SK-N-SH (cell line): ENCODE measurements around the gene POLR1A. TPM values are rescaled to one million over a fixed set of nuclear protein-coding genes. Genes with fewer than 3 reads are reported as not detected.
"Not testable (repeated sequence)": the region's sequence is repeated elsewhere in the genome, so short reads cannot be mapped to it uniquely, and the experiment has no call there.

Experiments used
- CTCF ChIA-PET: fragments of 300-600, 350-600 bp; formaldehyde crosslinking; extraction: SDS; loops from one replicate; lab custom pipeline; 2021; lab: Yijun Ruan, JAX
- POLR2A ChIA-PET: fragments of 350-600 bp; sonication (Branson Sonifier 250); formaldehyde crosslinking; extraction: SDS; loops from one replicate; lab custom pipeline; 2020; ENCODE audit warnings: antibody characterized with exemption, inconsistent platforms; lab: Yijun Ruan, JAX
- DNase-seq: peaks from one replicate; pipeline ENCODE4 v3.0.0; 2012
- H2AFZ ChIP-seq: fragments of 200-600 bp; sonication (generic); 2 replicates; pipeline ENCODE4 v1.8.1; 2016; ENCODE audit warnings: antibody characterized with exemption, mild to moderate bottlenecking, low read depth
- H3F3A ChIP-seq: fragments of 200-600 bp; sonication (generic); replicated peaks from 2 replicates; pipeline ENCODE3; 2016; ENCODE audit warnings: antibody characterized with exemption, mild to moderate bottlenecking; ENCODE audit not compliant: insufficient read depth
- H3K27ac ChIP-seq, 2 experiments: fragments of 200-500 bp in 1 of 2; fragments of 200-600 bp in 1 of 2; sonication (Bioruptor generic) in 1 of 2; sonication (generic), shearing (Covaris generic) in 1 of 2; 2 replicates each; pipeline versions ENCODE4 v1.5.1 to v1.6.1; 2014 to 2016; ENCODE audit warnings: low read depth in 2 of 2, inconsistent platforms in 1 of 2, low read length in 1 of 2, mild to moderate bottlenecking in 1 of 2, mixed read lengths in 1 of 2
- H3K27me3 ChIP-seq: fragments of 200-600 bp; sonication (generic), shearing (Covaris generic); 2 replicates; pipeline ENCODE4 v1.6.1; 2016; ENCODE audit warnings: mixed run types; ENCODE audit not compliant: insufficient read depth
- H3K36me3 ChIP-seq, 2 experiments: fragments of 200-500 bp in 1 of 2; fragments of 200-600 bp in 1 of 2; sonication (Bioruptor generic) in 1 of 2; sonication (generic) in 1 of 2; replicated peaks in 1 of 2; 2 replicates each; pipeline versions ENCODE3 to v1.5.1; 2014 to 2016; ENCODE audit warnings: low read length in 1 of 2, mild to moderate bottlenecking in 1 of 2; ENCODE audit not compliant: insufficient read depth in 2 of 2, control insufficient read depth in 1 of 2
- H3K4me1 ChIP-seq, 2 experiments: fragments of 200-500 bp in 1 of 2; fragments of 200-600 bp in 1 of 2; sonication (Bioruptor generic) in 1 of 2; sonication (generic), shearing (Covaris generic) in 1 of 2; 2 replicates each; pipeline versions ENCODE4 v1.5.1 to v1.6.1; 2014 to 2016; ENCODE audit warnings: low read depth in 1 of 2, low read length in 1 of 2, mixed run types in 1 of 2; ENCODE audit not compliant: insufficient read depth in 2 of 2, control insufficient read depth in 1 of 2
- H3K4me2 ChIP-seq: fragments of 200-600 bp; sonication (generic), shearing (Covaris generic); 2 replicates; pipeline ENCODE4 v1.6.1; 2017; ENCODE audit warnings: mixed run types
- H3K4me3 ChIP-seq, 2 experiments: fragments of 200-500 bp in 1 of 2; fragments of 200-600 bp in 1 of 2; sonication (Bioruptor generic) in 1 of 2; sonication (generic), shearing (Covaris generic) in 1 of 2; 2 replicates each; pipeline versions ENCODE4 v1.5.1 to v1.8.1; 2014 to 2016; ENCODE audit warnings: low read depth in 2 of 2, inconsistent platforms in 1 of 2, low read length in 1 of 2, mild to moderate bottlenecking in 1 of 2, mixed read lengths in 1 of 2, moderate library complexity in 1 of 2
- H3K79me2 ChIP-seq: fragments of 200-600 bp; sonication (generic); 2 replicates; pipeline ENCODE4 v1.8.1; 2017; ENCODE audit warnings: mild to moderate bottlenecking; ENCODE audit not compliant: insufficient read depth
- H3K9ac ChIP-seq: fragments of 200-600 bp; sonication (generic); 2 replicates; pipeline ENCODE4 v1.6.1; 2017; ENCODE audit warnings: mixed run types
- H3K9me2 ChIP-seq: fragments of 200-600 bp; sonication (generic); 2 replicates; pipeline ENCODE4 v1.6.1; 2017; ENCODE audit warnings: mixed run types
- H3K9me3 ChIP-seq: fragments of 200-600 bp; sonication (generic); 2 replicates; pipeline ENCODE4 v1.6.1; 2017; ENCODE audit warnings: mixed run types, mild to moderate bottlenecking, moderate library complexity
- H4K20me1 ChIP-seq: fragments of 200-600 bp; sonication (generic); 2 replicates; pipeline ENCODE4 v1.6.1; 2017; ENCODE audit warnings: mild to moderate bottlenecking, mixed run types; ENCODE audit not compliant: insufficient read depth
- CHD2 ChIP-seq: fragments of 150-350 bp; IDR thresholded peaks from 2 replicates; pipeline ENCODE4 v1.6.1; 2018; ENCODE audit warnings: low read length; ENCODE audit not compliant: partially characterized antibody
- FOSL2 ChIP-seq: IDR thresholded peaks from 2 replicates; pipeline ENCODE4 v1.4.0; 2012; ENCODE audit warnings: low read depth, mild to moderate bottlenecking, moderate library complexity, borderline replicate concordance
- FOXM1 ChIP-seq: IDR thresholded peaks from 2 replicates; pipeline ENCODE4 v1.4.0; 2012; ENCODE audit warnings: low read depth, mild to moderate bottlenecking
- GABPA ChIP-seq: IDR thresholded peaks from 2 replicates; pipeline ENCODE4 v1.4.0; 2012; ENCODE audit warnings: low read depth, mild to moderate bottlenecking
- MEF2A ChIP-seq: IDR thresholded peaks from 2 replicates; pipeline ENCODE4 v1.4.0; 2012; ENCODE audit warnings: low read depth, borderline replicate concordance
- MXI1 ChIP-seq: IDR thresholded peaks from 2 replicates; pipeline ENCODE4 v1.6.1; 2012; ENCODE audit warnings: mild to moderate bottlenecking, low read depth, low read length, improper control_type of control experiment
- NRF1 ChIP-seq: IDR thresholded peaks from 2 replicates; pipeline ENCODE4 v1.6.1; 2012; ENCODE audit warnings: low read depth, mild to moderate bottlenecking, low read length
- TAF1 ChIP-seq: IDR thresholded peaks from 2 replicates; pipeline ENCODE4 v1.6.1; 2012; ENCODE audit warnings: low read depth, mild to moderate bottlenecking, low read length, moderate library complexity, borderline replicate concordance
- TCF12 ChIP-seq: IDR thresholded peaks from 2 replicates; pipeline ENCODE4 v1.4.0; 2012
- WGBS: methylation state at CpG from one replicate; pipeline ENCODE4 v1.1.6; 2017; ENCODE audit warnings: low lambda C conversion rate; 5-methylcytosine and 5-hydroxymethylcytosine counted together
- polyA plus RNA-seq, 3 experiments: library from polyadenylated mRNA; depleted of rRNA; stranded (reverse); fragments of >200 nt; gene quantifications; 2 replicates each; pipeline ENCODE4 v1.2.3, GENCODE V29; 2012
- TF ChIP-seq, protein P1 (sequence below): IDR thresholded peaks from 2 replicates; pipeline ENCODE4 v1.4.0; 2012; ENCODE audit warnings: low read depth, borderline replicate concordance
- TF ChIP-seq, protein P2 (sequence below): fragments of 150-350 bp; IDR thresholded peaks from 2 replicates; pipeline ENCODE4 v1.6.1; 2017; ENCODE audit warnings: antibody characterized with exemption, low read length, low read depth, borderline replicate concordance

Gene POLR1A
- polyA plus RNA-seq, 1 of the 3 experiments (the other 2 are of a cell fraction), result 6.1 TPM

DNA sequence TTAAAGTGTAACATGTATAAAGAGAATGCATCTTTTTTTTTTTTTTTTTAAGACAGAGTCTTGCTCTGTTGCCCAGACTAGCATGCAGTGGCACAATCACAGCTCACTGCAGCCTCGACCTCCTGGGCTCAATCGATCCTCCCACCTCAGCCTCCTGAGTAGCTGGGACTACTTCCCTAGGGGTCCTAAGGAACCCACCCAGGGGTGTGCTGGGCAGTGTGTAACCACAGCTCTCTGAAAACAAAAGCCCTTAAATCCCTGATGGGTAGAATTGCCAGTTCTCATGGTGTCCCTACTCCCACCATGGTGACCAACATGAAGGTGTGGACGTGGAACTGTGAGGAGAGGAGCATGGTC lies 111.3 kb downstream of the POLR1A start:
- Histone ChIP-seq H3K79me2 (no peaks in the 10 kb centered on the region), H3K9ac (no peak overlapping the region)
- DNase-seq, result no peak
- TF ChIP-seq MEF2A, result no peak
- TF ChIP-seq, protein P1, sequence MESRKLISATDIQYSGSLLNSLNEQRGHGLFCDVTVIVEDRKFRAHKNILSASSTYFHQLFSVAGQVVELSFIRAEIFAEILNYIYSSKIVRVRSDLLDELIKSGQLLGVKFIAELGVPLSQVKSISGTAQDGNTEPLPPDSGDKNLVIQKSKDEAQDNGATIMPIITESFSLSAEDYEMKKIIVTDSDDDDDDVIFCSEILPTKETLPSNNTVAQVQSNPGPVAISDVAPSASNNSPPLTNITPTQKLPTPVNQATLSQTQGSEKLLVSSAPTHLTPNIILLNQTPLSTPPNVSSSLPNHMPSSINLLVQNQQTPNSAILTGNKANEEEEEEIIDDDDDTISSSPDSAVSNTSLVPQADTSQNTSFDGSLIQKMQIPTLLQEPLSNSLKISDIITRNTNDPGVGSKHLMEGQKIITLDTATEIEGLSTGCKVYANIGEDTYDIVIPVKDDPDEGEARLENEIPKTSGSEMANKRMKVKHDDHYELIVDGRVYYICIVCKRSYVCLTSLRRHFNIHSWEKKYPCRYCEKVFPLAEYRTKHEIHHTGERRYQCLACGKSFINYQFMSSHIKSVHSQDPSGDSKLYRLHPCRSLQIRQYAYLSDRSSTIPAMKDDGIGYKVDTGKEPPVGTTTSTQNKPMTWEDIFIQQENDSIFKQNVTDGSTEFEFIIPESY, result no peak
- TF ChIP-seq, all 33 proteins: peak for 0
- H3K27ac ChIP-seq, result peak overlapping the region in 1 of 2 experiments; percentile 13; a peak in 1 of 4 replicates
- H3K4me1 ChIP-seq, result peaks cover 18 to 35% of the 10 kb centered on the region in 2 experiments; a peak in 3 of 4 replicates
- POLR2A ChIA-PET, result no interaction called here
- peak overlapping the region; percentile 44; the same call in 1 of the 2 replicates for H2AFZ ChIP-seq
- no peaks in the 10 kb centered on the region for H3K27me3 ChIP-seq
- H3F3A ChIP-seq, result peaks cover 9% of the 10 kb centered on the region
- CTCF ChIA-PET, result interaction anchor here (0.8 to 0.9 kb wide), 2 partner anchors 85 to 105 kb away, joined by 3 to 4 read pairs; partner anchors contain the start of gene ST3GAL5
- no peaks in the 10 kb centered on the region for H4K20me1 ChIP-seq
- H3K4me3 ChIP-seq, result no peak overlapping the region
- no peaks in the 10 kb centered on the region for H3K9me2 ChIP-seq
- 0 out of 2 replicates have a peak overlapping the region, but pooled peaks have one; percentile 18 for H3K4me2 ChIP-seq
- WGBS, result 87% methylated on average over 3 of the region's 3 CpGs
- no peaks in the 10 kb centered on the region for H3K9me3 ChIP-seq
- no peaks in the 10 kb centered on the region for H3K36me3 ChIP-seq

DNA sequence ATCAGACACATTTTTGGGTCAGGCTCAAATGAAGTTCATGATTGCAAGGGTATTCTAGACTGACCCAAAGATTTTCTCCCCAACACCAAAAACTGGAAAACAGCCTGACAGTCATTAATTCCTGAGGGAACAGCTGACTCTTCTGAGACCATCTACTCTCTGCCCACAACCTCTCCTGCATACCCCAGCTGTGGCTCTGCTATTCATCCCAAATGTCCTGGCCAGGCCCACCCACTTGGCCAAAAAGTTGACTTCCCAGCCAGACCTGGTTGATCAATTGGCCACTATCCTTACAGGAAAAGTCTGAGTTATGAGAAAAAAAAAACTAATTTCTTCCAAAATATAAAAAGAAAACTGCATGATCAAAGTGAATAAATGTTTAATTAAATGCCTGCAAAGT lies 113.1 kb downstream of the POLR1A start:
- Histone ChIP-seq H3K79me2 (no peaks in the 10 kb centered on the region), H3K36me3 (no peaks in the 10 kb centered on the region), H4K20me1 (no peaks in the 10 kb centered on the region), H3K4me3 (no peak overlapping the region), H3K27me3 (no peaks in the 10 kb centered on the region), H3K9me3 (no peaks in the 10 kb centered on the region), H3F3A (no peaks in the 10 kb centered on the region), H3K4me1 (peaks cover 14 to 17% of the 10 kb centered on the region in 2 experiments; a peak in 3 of 4 replicates), H2AFZ (no peak overlapping the region), H3K4me2 (no peak overlapping the region), H3K9me2 (no peaks in the 10 kb centered on the region), H3K9ac (no peak overlapping the region), H3K27ac (no peak overlapping the region)
- CTCF ChIA-PET, result interaction anchor here (0.7 kb wide), 1 partner anchor 8 kb away, joined by 3 read pairs; no protein-coding TSS in a partner anchor
- DNase-seq, result no peak
- POLR2A ChIA-PET, result no interaction called here
- TF ChIP-seq MEF2A (no peak), TCF12 (no peak), CHD2 (no peak), FOXM1 (no peak), TAF1 (no peak), NRF1 (no peak), GABPA (no peak), MXI1 (no peak), FOSL2 (no peak)
- TF ChIP-seq, protein P2, sequence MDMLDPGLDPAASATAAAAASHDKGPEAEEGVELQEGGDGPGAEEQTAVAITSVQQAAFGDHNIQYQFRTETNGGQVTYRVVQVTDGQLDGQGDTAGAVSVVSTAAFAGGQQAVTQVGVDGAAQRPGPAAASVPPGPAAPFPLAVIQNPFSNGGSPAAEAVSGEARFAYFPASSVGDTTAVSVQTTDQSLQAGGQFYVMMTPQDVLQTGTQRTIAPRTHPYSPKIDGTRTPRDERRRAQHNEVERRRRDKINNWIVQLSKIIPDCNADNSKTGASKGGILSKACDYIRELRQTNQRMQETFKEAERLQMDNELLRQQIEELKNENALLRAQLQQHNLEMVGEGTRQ, result no peak

DNA sequence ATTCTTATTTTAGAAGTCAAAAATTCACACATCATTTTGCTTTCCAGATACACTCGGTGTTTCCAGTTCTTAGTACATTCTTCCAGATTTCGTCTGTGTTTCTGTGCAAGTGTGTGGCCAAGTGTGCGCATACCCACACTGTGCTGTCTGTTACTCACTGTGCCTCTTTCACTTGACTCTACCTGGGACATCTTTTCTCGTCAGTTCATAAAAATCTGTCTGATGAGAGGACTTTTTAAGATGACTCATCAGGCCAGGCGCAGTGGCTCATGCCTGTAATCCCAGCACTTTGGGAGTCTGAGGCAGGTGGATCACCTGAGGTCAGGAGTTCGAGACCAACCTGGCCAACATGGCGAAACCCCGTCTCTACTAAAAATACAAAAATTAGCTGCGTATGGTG lies 113.6 kb downstream of the POLR1A start:
- H3K27ac ChIP-seq, H3F3A ChIP-seq, H3K36me3 ChIP-seq, H4K20me1 ChIP-seq, H3K9me3 ChIP-seq, H3K9ac ChIP-seq, CTCF ChIA-PET, H3K79me2 ChIP-seq, H3K9me2 ChIP-seq, H3K4me2 ChIP-seq, H2AFZ ChIP-seq, H3K4me3 ChIP-seq, DNase-seq, POLR2A ChIA-PET, H3K27me3 ChIP-seq: not testable (repeated sequence)
- 89% methylated on average over 9 of the region's 9 CpGs for WGBS
- peaks cover 10 to 12% of the 10 kb centered on the region in 2 experiments; a peak in 3 of 4 replicates for H3K4me1 ChIP-seq
